GM19023 (cell line): Measurements from ENCODE around the gene DCAF7.

Source experiments
- ATAC-seq: cut with Tn5 transposase; IDR thresholded peaks from one replicate; pipeline ENCODE4 v1.9.1; 2021; ENCODE audit warnings: mild to moderate bottlenecking, moderate library complexity; ENCODE audit not compliant: unreplicated experiment

The DCAF7 gene

DNA sequence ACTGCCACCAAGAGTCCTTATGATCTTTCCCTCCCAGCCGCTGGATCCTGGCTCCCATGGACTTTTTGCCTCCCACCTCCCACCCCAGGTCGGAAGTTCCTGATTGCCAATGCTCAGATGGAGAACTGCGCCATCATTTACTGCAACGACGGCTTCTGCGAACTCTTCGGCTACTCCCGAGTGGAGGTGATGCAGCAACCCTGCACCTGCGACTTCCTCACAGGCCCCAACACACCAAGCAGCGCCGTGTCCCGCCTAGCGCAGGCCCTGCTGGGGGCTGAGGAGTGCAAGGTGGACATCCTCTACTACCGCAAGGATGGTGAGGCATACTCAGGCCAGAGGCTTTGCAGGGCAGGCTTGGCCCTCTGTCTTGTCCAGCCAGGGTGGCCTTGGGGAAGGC, 26.2 kb upstream of the DCAF7 start:
- no peak for ATAC-seq

- no peak for ATAC-seq
Measured at GRCh38 chr17:63525190-63525946, 24.9 kb upstream of the DCAF7 start.

- no peak for ATAC-seq
Measured at GRCh38 chr17:63526861-63527260, 23.4 kb upstream of the DCAF7 start.

DNA sequence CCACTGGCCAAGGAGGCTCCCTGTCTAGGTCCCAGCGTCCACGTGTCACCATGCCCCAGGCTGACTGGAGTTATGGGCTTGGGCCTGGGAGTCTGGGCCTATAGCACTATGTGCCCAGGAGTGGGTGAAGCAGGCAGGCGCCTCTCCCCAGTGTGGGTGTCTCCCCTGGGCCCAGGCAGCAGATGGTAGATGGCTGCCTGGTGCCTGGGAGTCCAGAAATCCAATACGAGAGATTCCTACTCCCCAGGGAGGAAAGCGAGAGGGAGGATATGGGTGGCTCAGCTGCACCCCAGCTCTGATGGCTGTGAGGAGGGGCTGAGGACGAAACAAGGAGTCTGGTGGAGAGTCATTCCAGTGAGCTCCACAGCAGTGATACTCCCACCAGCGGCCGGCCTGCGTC, 22.1 kb upstream of the DCAF7 start:
- no peak for ATAC-seq

DNA sequence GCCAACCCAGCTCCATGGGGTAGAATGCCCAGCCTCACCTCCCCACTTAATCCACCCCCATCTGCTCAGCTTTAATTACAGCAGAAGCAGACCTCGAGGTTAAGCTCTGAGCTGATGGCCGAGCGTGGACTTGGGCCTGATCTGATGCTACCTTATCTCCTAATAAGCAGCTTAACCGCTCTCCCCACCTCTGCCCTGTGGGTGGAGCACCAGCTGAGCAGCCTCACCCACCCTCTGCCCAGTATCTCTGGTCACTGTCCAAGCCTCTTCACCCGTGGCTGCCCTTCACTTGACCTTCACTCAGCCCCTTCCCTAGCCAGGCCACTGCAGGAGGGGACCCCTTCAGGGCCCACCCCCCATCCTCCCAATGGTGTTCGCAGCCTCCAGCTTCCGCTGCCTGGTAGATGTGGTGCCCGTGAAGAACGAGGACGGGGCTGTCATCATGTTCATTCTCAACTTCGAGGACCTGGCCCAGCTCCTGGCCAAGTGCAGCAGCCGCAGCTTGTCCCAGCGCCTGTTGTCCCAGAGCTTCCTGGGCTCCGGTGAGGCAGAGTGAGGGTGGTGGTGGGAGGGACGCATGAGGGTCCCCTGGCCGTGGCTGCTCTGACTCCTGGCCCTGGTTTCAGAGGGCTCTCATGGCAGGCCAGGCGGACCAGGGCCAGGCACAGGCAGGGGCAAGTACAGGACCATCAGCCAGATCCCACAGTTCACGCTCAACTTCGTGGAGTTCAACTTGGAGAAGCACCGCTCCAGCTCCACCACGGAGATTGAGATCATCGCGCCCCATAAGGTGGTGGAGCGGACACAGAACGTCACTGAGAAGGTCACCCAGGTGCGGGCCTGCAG, 20.3 kb upstream of the DCAF7 start:
- ATAC-seq, result no peak

GRCh38 chr17:63530557-63531021, 19.7 kb upstream of the DCAF7 start:
- ATAC-seq, result no peak

DNA sequence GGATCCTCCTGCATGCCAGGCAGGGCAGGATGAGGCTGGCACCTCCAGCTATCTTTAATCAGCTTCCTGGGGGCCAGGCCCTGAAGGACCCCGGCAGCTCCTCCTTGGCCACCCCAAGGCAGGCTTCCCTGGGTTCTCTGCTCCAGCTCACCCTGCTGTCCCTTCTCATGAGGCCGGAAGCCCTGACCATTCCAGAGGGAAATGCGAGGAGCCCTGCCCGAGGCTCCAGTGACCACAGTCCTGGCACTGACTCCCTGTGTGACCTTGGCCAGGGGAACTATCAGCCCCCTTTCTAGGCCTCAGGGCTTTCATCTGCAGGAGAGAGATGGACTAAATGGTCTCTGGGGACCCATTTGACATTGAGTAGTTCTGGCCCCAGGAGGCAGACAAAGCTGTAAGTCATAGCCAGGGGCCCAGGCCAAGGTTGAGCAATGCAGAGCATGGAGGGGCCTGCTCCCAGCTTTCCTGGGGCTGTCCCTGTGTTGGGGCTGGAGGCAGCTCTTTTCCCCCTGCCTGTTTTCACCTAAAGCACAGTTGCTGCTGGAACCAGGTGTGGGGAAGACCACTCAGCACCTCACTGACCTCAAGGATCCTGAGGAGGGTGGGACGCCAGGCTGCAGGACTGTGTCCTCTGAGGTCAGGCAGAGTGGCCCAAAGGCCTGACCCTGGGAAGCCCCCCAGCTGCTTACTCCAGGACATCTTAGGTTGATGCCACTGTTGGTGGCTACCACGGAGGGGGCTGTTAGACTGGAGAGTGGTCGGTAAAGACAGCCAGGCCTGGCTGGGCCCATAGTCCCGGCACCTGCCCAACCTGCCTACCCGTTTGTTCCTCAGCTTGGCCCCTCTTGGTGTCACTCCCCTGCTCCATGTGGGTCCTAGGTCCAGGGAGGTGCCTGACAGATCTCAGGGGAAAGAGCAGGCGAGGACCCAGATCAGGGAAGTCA, 19.0 kb upstream of the DCAF7 start:
- no peak for ATAC-seq

DNA sequence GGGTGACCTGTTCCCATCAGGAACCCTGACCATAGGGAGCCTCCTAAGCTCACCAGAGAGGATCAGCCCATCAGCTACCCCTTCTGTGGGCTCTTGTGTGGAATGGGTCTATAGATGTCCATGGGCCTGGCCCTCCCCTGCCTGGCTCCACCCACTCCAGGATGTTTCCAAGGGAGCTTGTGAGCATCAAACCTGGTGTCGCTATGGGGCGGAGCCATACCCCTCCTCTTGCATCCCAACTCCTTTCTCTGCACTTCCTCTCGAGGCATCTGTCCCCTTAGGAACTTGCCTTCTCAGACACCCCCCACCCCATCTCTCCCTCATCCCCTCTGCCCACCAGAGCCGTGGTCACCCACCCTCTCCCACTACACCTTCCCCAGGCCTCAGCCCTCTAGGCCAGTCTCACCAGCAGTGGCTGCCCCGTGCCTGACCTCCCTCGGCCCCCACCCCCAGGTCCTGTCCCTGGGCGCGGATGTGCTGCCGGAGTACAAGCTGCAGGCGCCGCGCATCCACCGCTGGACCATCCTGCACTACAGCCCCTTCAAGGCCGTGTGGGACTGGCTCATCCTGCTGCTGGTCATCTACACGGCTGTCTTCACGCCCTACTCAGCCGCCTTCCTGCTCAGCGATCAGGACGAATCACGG, 16.7 kb upstream of the DCAF7 start:
- ATAC-seq, result no peak

DNA sequence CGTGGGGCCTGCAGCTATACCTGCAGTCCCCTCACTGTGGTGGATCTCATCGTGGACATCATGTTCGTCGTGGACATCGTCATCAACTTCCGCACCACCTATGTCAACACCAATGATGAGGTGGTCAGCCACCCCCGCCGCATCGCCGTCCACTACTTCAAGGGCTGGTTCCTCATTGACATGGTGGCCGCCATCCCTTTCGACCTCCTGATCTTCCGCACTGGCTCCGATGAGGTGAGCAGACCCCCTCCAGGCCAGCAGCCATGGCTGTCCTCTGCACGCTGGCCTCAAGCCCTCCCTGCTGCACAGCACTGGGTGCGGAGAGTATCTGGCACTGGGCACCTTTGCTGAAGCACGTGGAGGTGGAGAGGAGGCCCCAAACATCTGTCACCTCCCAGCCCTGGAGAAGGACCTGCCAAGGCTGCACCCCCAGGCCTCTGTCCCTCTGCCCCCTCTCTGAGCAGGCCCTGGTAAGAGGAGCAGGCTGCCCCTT, 16.2 kb upstream of the DCAF7 start:
- ATAC-seq, result no peak

DNA sequence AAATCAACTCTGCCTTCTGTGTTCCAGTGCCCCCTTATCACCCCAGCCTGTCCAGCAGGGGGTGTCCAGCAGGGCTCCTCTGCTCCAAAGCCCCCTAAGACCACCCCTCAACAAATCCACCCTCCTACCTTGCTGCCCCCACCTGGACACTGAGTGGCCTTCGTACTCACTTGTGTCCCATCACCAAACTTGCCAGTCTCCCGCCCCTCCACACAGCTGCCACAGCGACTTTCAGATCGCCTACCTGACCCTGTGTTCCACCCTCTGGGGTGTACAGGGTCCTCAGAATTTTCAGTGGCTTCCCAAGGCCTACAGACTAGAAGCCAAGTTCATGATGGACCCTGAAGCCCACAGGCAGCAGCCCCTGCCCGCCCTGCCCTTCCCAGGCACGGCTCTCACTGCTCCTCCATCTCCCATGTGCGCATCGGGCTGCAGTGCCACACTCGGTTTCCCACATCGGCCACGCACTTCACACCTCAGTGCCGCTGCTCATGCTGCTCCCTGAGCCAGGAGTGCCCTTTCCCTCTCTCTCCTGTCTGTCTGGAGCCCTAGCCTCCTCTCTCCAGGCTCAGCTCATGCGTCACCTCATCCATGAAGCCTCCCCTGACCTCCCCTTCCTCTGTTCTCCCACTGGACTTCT, 15.3 kb upstream of the DCAF7 start:
- no peak for ATAC-seq

DNA sequence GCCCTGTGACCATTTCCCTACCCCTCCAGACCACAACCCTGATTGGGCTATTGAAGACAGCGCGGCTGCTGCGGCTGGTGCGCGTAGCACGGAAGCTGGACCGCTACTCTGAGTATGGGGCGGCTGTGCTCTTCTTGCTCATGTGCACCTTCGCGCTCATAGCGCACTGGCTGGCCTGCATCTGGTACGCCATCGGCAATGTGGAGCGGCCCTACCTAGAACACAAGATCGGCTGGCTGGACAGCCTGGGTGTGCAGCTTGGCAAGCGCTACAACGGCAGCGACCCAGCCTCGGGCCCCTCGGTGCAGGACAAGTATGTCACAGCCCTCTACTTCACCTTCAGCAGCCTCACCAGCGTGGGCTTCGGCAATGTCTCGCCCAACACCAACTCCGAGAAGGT, 14.6 kb upstream of the DCAF7 start:
- no peak for ATAC-seq

GRCh38 chr17:63537001-63537400, 13.3 kb upstream of the DCAF7 start:
- no peak for ATAC-seq

DNA sequence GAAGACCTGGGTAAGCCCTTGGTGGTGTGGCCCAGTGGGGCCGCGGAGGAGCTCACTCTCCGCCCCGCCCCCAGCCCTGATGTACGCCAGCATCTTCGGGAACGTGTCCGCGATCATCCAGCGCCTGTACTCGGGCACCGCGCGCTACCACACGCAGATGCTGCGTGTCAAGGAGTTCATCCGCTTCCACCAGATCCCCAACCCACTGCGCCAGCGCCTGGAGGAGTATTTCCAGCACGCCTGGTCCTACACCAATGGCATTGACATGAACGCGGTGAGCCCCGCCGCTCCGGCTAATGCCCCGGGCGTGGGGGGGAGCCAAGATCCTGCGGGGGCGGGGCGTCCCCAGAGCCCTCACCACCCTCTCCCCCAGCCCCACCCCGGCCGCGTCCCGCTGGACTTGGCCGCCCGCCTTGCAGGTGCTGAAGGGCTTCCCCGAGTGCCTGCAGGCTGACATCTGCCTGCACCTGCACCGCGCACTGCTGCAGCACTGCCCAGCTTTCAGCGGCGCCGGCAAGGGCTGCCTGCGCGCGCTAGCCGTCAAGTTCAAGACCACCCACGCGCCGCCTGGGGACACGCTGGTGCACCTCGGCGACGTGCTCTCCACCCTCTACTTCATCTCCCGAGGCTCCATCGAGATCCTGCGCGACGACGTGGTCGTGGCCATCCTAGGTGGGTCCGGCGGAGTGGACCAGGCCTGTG, 12.1 kb upstream of the DCAF7 start:
- ATAC-seq, result no peak

DNA sequence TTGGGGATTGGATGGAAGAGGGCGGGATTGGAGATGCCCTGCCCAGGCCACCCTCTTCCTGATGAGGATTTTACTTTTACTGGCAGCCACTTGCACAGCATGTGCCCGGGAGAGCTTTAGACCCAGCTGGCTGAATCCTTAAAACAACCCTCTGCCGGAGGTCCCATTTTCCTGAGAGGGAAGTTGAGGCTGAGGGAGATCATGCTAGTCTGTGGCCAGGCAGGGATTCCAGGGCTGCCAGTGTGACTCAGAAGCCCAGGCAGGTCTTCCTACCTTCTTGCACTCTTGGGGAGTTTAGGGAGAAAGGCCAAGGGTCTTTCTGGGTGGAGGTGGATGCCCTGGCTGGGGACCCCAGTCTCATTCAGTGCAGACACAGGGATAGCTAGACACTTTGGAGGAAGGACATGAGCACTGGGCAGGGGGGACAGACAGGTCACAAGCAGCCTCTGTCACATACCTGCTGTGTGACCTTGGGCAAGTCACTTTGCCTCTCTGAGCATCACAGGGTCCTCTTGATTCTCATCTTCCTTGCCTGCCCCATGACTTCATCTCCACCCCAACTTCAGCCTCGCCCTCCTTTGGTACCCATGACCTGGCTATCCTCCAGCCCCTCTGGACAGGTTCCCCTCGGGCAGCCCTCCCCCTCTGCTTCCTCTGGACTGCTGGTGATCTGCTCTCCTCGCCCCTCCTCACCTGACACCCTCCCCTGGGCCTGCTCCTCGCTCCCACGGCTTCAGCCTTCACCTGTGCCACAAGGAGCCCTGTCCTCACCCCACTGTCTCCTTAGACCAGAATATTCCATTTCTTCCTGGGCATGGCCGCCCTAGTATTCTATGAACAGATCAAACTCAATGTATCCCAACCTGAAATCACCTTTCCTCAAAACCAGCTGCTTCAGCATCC, 11.3 kb upstream of the DCAF7 start:
- ATAC-seq, result no peak

- no peak for ATAC-seq
Measured at GRCh38 chr17:63540590-63540989, 9.7 kb upstream of the DCAF7 start.

DNA sequence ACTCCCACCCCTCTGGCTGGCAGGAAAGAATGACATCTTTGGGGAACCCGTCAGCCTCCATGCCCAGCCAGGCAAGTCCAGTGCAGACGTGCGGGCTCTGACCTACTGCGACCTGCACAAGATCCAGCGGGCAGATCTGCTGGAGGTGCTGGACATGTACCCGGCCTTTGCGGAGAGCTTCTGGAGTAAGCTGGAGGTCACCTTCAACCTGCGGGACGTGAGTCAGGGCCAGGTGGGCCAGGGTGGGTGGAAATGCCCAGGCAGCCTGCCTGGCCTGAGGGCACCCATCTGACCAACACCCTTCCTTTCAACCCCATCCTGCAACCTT, 8.1 kb upstream of the DCAF7 start:
- ATAC-seq, result no peak

GRCh38 chr17:63542942-63543821, 7.1 kb upstream of the DCAF7 start:
- ATAC-seq, result no peak
